Thymus (tissue), 11 donors: Measurements from ENCODE around the gene ECSIT. TPM values are rescaled to one million over a fixed set of nuclear protein-coding genes. Genes with fewer than 3 reads are reported as not detected.
"Not testable (repeated sequence)": the region's sequence is repeated elsewhere in the genome, so short reads cannot be mapped to it uniquely, and the experiment has no call there.

Experiments used
- DNase-seq, 9 donors: peaks; one replicate each; pipeline ENCODE4 v3.0.0-alpha.2; 2013; ENCODE audit warnings: low spot score in 9 of 9, low read depth in 6 of 9, missing footprints in 1 of 9
- H3K27ac ChIP-seq, 2 donors: one replicate each; pipeline ENCODE4 v1.5.1; 2013; ENCODE audit warnings: control low read depth in 1 of 2, low read depth in 1 of 2, low read length in 1 of 2, mild to moderate bottlenecking in 1 of 2, moderate library complexity in 1 of 2
- H3K27me3 ChIP-seq, 2 donors: one replicate each; pipeline ENCODE4 v1.5.1; 2013; ENCODE audit warnings: low read length in 1 of 2; ENCODE audit not compliant: control insufficient read depth in 2 of 2, insufficient read depth in 1 of 2
- H3K36me3 ChIP-seq, 2 donors: one replicate each; pipeline ENCODE4 v1.5.1; 2013; ENCODE audit warnings: low read length in 1 of 2, mild to moderate bottlenecking in 1 of 2, moderate library complexity in 1 of 2; ENCODE audit not compliant: control insufficient read depth in 2 of 2, insufficient read depth in 2 of 2
- H3K4me1 ChIP-seq, 2 donors: one replicate each; pipeline ENCODE4 v1.5.1; 2013; ENCODE audit warnings: low read length in 2 of 2; ENCODE audit not compliant: control insufficient read depth in 2 of 2, insufficient read depth in 2 of 2
- H3K4me3 ChIP-seq, 2 donors: one replicate each; pipeline ENCODE4 v1.5.1; 2013; ENCODE audit warnings: low read length in 2 of 2, control low read depth in 1 of 2, mild to moderate bottlenecking in 1 of 2
- H3K9me3 ChIP-seq, 2 donors: one replicate each; pipeline ENCODE4 v1.5.1; 2013; ENCODE audit warnings: low read length in 1 of 2, mild to moderate bottlenecking in 1 of 2; ENCODE audit not compliant: control insufficient read depth in 2 of 2, insufficient read depth in 1 of 2
- WGBS: extraction: QIAGEN DNeasy Blood & Tissue Kit; methylation state at CpG from one replicate; pipeline ENCODE4 v1.1.7; 2013; 5-methylcytosine and 5-hydroxymethylcytosine counted together
- polyA plus RNA-seq: library from polyadenylated mRNA; stranded (reverse); fragments of 200-250 nt; gene quantifications from one replicate; pipeline ENCODE4 v1.2.3, GENCODE V29; 2013
- total RNA-seq: library from RNA; stranded (reverse); fragments of 120-200 nt; gene quantifications from one replicate; pipeline ENCODE4 v1.2.4, GENCODE V29; 2013
- donor health status: healthy.

Gene ECSIT
- total and polyA plus RNA-seq, 2 donors: 26.3 to 31.0 TPM

DNA sequence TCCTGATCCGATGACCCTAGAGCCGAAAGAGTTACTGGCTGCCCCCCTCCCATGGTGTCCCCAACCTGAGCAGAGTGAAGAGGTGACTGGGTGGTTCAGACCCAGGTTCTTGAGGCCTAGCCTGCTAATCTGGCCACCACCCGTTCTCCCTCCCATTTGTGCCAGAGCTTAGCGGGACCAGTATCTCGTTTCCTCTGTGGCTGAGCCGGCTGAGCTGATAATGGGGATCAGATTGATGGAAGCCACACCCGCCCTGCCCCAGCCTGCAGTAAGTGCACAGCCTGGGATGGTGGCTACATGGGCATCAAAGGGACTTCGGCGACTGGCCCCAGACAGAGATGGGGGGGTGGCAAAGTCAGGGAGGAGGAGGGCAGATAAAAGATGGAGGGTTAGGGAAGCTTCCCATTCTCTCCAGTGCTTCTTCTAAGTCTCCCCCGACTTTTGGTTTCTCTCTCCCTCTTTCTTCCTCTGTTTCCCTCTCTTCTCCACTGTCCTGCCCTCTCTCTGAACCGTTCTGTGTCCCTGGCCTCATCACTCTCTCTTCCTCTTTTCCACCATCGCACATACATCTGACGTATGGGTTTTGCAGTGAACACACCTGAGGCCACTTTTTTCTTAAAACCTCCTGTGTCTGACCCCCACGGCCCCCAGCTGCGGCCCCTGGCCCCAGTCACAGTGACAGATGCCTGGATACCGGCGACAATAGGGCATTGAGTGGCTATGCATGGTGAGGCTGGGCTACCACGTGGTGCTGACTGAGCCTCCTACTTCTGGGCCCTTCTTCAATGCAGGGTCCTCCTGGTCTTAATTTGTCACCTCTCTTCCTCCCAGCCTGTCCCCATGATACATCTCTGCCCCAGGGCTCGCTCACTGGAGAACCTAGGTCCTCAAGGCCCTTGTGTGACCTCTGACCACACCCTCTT, 50.5 kb downstream of the ECSIT start:
- Histone ChIP-seq H3K4me1 (peaks cover 8 to 26% of the 10 kb centered on the region in 2 donors), H3K27ac (no peak overlapping the region), H3K4me3 (no peak overlapping the region), H3K9me3 (peaks cover 1 to 21% of the 10 kb centered on the region in 2 donors), H3K36me3 (peaks cover 0 to 5% of the 10 kb centered on the region in 2 donors), H3K27me3 (peaks cover 51 to 78% of the 10 kb centered on the region in 2 donors)
- no peak for DNase-seq
- WGBS: 59% methylated on average over 19 of the region's 19 CpGs

DNA sequence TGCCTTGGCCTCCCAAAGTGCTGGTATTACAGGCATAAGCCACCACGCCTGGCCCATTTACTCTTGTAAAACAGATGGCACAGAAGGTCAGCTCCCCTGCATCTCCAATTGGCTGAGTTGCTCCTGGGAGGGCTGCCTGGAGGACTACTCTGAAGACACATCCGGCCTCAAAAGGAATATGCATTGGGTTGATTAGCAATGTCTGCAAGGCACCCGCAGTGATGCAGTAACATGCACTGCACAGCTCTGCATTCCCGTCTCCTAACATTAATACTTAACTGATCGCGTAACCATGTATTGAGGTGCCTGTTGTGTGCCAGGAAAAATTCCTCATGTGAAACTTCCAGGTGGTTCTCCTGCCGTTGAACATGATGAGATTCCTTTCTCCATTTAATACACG, 53.1 kb downstream of the ECSIT start:
- no peak for DNase-seq
- H3K27me3 ChIP-seq: peaks cover 32 to 54% of the 10 kb centered on the region in 2 donors
- WGBS: 93% methylated on average over 8 of the region's 8 CpGs
- H3K27ac ChIP-seq: no peak overlapping the region
- H3K4me3 ChIP-seq: no peak overlapping the region
- no peaks in the 10 kb centered on the region for H3K36me3 ChIP-seq
- peaks cover 3 to 4% of the 10 kb centered on the region in 2 donors for H3K4me1 ChIP-seq
- peaks cover 0 to 5% of the 10 kb centered on the region in 2 donors for H3K9me3 ChIP-seq

DNA sequence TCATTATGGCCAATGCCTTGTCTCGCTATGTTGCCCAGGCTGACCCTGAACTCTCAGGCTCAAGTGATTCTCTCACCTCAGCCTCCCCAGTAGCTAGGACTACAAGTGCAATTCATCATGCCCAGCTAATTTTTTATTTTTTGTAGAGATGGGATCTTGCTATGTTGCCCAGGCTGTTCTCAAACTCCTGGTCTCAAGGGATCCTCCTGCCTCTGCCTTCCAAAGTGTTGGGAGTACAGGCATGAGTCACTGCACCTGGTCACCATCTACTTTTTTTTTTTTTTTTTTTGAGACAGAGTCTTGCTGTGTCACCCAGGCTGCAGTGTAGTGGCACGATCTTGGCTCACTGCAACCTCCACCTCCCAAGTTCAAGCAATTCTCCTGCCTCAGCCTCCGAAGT, 53.6 kb downstream of the ECSIT start:
- not testable (repeated sequence) for H3K36me3 ChIP-seq, H3K27ac ChIP-seq, H3K4me3 ChIP-seq, H3K4me1 ChIP-seq, H3K9me3 ChIP-seq, DNase-seq
- H3K27me3 ChIP-seq: peaks cover 27 to 49% of the 10 kb centered on the region in 2 donors
- 93% methylated on average over 3 of the region's 3 CpGs for WGBS

DNA sequence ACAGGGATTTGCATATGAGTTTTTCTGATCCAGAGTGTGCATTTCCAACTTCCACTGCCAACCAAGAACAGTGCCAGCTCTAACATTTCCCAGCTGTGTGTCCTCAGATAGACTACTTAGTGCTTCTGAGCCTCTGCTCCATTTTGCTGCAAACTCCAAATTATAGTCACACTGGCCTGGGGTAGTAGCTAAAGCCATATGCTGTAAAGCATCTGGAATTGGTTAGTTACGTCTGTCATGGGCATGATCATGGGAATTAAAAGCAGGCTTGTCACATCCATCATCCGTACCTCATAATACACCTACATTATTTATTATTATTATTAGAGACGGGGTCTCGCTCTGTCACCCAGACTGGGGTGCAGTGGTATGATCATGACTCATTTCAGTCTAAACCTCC, 55.2 kb downstream of the ECSIT start:
- Histone ChIP-seq H3K4me1 (no peaks in the 10 kb centered on the region), H3K4me3 (no peak overlapping the region), H3K36me3 (no peaks in the 10 kb centered on the region), H3K27ac (no peak overlapping the region), H3K9me3 (no peaks in the 10 kb centered on the region), H3K27me3 (peaks cover 11 to 35% of the 10 kb centered on the region in 2 donors)
- WGBS: 92% methylated on average over 4 of the region's 4 CpGs
- DNase-seq: no peak

DNA sequence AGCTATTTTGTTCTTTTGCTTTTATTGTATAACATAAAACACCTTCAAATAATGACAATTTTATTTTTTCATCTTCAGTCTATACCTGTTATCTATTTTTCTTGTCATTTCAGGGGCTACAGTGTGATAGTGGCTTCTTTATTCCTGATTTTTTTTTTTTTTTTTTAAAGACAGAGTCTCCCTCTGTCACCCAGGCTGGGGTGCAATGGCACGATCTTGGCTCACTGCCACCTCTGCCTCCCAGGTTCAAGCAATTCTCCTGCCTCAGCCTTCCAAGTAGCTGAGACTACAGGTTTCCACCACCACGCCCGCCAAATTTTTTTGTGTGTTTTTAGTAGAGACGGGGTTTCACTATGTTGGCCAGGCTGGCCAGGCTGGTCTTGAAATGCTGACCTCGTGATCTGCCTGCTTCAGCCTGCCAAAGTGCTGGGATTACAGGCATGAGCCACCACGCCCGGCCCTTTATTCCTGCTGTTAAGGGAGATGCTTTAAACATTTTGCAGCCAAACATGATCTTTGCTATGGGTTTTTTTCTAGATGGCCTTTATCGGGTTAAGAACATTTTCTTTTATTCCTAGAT, 60.6 kb downstream of the ECSIT start:
- not testable (repeated sequence) for H3K9me3 ChIP-seq, H3K36me3 ChIP-seq, DNase-seq, H3K4me3 ChIP-seq, H3K27me3 ChIP-seq, H3K27ac ChIP-seq, H3K4me1 ChIP-seq
- 92% methylated on average over 8 of the region's 8 CpGs for WGBS

DNA sequence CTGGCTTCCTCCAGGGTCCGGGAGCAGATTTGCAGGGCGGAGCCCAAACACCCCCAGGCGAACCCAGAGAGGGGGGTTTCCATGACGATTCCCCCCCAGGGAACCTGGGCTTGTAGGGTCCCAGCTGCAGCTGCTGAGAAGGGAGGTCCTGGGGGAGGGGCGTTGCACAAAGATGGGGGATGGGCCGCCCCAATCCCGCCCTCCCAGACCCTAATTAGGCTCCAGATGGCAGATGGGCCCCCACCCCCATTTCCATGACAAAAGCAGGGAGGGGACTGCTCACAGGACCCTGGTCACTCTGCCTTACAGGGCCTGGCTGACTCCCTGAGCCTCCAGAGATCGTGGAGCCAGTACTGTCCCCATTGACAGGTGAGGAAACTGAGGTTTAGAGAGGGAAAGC, 63.3 kb downstream of the ECSIT start:
- no peak overlapping the region for H3K27ac ChIP-seq
- no peak for DNase-seq
- H3K9me3 ChIP-seq: no peaks in the 10 kb centered on the region
- peaks cover 0 to 2% of the 10 kb centered on the region in 2 donors for H3K27me3 ChIP-seq
- H3K4me3 ChIP-seq: no peak overlapping the region
- no peaks in the 10 kb centered on the region for H3K4me1 ChIP-seq
- 53% methylated on average over 8 of the region's 8 CpGs for WGBS
- H3K36me3 ChIP-seq: no peaks in the 10 kb centered on the region

DNA sequence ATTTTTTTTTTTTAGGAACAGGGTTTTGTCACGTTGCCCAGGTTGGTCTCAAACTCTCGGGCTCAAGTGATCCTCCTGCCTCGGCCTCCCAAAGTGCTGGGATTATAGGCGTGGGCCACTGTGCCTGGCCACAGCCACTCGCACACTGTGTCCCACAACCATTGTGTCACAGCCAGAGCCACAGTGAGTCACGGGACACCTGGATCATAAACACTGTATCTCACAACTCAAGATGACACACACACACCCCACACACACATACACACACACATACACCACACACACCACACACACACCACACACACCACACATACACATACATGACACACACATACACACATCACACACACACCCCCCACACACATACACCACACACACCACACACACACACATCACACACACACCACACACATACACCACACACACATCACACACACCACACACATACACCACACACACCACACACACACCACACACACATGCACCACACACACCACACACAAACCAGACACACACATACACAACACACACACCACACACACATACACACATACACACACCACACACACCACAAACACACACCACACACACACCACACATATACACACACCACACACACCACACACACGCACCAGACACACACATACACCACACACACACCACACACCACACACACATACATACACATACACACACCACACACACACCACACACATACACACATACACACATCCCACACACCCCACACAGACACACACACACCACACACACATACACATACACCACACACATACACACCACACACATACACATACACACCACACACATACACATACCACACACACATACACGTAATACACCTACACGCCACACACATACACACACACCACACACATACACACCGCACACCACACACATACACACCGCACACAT, 64.3 kb downstream of the ECSIT start:
- Histone ChIP-seq H3K27me3 (peaks cover 0 to 6% of the 10 kb centered on the region in 2 donors), H3K4me1 (no peaks in the 10 kb centered on the region), H3K36me3 (no peaks in the 10 kb centered on the region), H3K27ac (no peak overlapping the region), H3K4me3 (no peak overlapping the region), H3K9me3 (no peaks in the 10 kb centered on the region)
- 94% methylated on average over 11 of the region's 11 CpGs for WGBS
- no peak for DNase-seq

DNA sequence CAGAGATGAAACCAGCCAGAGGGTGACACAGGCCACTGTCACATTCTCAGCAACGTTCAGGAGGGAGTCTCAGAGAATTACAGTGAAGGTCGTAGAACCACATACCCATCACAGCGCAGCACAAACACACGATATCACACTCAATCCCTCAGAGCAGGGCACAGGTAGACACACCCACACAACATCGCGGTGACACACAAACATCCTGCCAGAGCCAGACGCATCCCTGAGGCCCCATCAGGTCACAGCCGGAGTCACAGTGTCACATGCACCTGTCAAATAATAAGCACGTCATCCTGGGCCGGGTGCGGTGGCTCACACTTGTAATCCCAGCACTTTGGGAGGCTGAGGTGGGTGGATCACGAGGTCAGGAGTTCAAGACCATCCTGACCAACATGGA, 65.5 kb downstream of the ECSIT start:
- Histone ChIP-seq H3K4me1 (no peaks in the 10 kb centered on the region), H3K36me3 (no peaks in the 10 kb centered on the region), H3K9me3 (no peaks in the 10 kb centered on the region), H3K27ac (no peak overlapping the region), H3K27me3 (peaks cover 0 to 4% of the 10 kb centered on the region in 2 donors), H3K4me3 (no peak overlapping the region)
- WGBS: 83% methylated on average over 12 of the region's 12 CpGs
- no peak for DNase-seq
